ENCODE data around the gene RASAL1.

Gene RASAL1

DNA sequence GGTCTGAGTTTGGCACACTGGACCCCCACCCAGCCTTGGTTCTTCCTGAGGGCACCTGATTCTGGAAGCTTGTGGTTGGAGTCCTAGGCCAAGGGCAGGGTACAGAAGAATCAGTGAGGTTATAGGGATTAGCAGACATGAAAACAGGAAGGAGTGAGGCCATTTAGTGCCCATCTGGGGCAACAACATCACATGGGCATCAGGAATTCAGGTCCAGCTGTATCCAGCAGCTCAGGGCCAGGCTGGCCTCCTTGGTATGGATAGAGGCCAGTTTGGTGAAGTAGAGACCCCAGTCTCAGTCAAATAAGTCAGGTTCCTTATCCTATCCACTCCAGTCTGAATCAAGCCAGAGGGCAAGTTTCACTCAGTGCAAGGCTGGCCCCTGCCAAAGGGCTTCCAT lies 36.2 kb downstream of the RASAL1 start:
- H3K4me2 ChIP-seq (ENCODE audit: low read length): no peak overlapping the region
- H2BK120ac ChIP-seq (ENCODE audit: insufficient read depth, low read length, poor library complexity): no peak overlapping the region
- H3K36me3 ChIP-seq (ENCODE audit: control insufficient read depth in 1 of 2, insufficient read depth in 2 of 2, low read length in 2 of 2): no peaks in the 10 kb centered on the region
- H3K23ac ChIP-seq (ENCODE audit: low read length): no peak overlapping the region
- no peak overlapping the region for H3K27ac ChIP-seq (ENCODE audit: low read depth, low read length)
- H3K4me1 ChIP-seq (ENCODE audit: control insufficient read depth in 1 of 2, insufficient read depth in 2 of 2, low read length in 2 of 2): peaks cover 3 to 6% of the 10 kb centered on the region in 2 experiments
- H4K12ac ChIP-seq (ENCODE audit: low read depth, low read length): no peak overlapping the region
- H3K9ac ChIP-seq (ENCODE audit: low read length): no peak overlapping the region
- no peaks in the 10 kb centered on the region for H3K79me1 ChIP-seq (ENCODE audit: low read length)
- no peaks in the 10 kb centered on the region for H3K27me3 ChIP-seq (ENCODE audit: insufficient read depth, low read length)
- H2AFZ ChIP-seq (ENCODE audit: insufficient read depth, low read length, poor library complexity): no peak overlapping the region
- no peak overlapping the region for H2AK5ac ChIP-seq (ENCODE audit: low read length)
- H4K8ac ChIP-seq (ENCODE audit: low read depth, low read length): no peak overlapping the region
- H3K18ac ChIP-seq (ENCODE audit: low read length): no peak overlapping the region
- H2BK5ac ChIP-seq (ENCODE audit: low read depth, low read length, poor library complexity): no peak overlapping the region
- H3K79me2 ChIP-seq (ENCODE audit: control insufficient read depth, insufficient read depth, low read length, poor library complexity): no peaks in the 10 kb centered on the region
- no peak overlapping the region for H3K4ac ChIP-seq (ENCODE audit: low read depth, low read length)
- H2BK12ac ChIP-seq (ENCODE audit: low read length): no peak overlapping the region
- peaks cover 7% of the 10 kb centered on the region for H3K9me3 ChIP-seq (ENCODE audit: insufficient read depth, low read depth, low read length)
- no peak overlapping the region for H4K91ac ChIP-seq (ENCODE audit: low read depth, low read length)
- H3K14ac ChIP-seq (ENCODE audit: low read length): no peak overlapping the region
- H3K4me3 ChIP-seq (ENCODE audit: low read depth, low read length): no peak overlapping the region
- DNase-seq: no peak

- Histone ChIP-seq H3K23ac (ENCODE audit: low read length) (no peak overlapping the region), H3K9me3 (ENCODE audit: insufficient read depth, low read depth, low read length) (peaks cover 3% of the 10 kb centered on the region), H2AFZ (ENCODE audit: insufficient read depth, low read length, poor library complexity) (no peak overlapping the region), H3K18ac (ENCODE audit: low read length) (no peak overlapping the region), H3K9ac (ENCODE audit: low read length) (no peak overlapping the region), H3K4ac (ENCODE audit: low read depth, low read length) (no peak overlapping the region), H3K4me1 (ENCODE audit: control insufficient read depth in 1 of 2, insufficient read depth in 2 of 2, low read length in 2 of 2) (no peaks in the 10 kb centered on the region), H3K36me3 (ENCODE audit: control insufficient read depth in 1 of 2, insufficient read depth in 2 of 2, low read length in 2 of 2) (no peaks in the 10 kb centered on the region), H4K8ac (ENCODE audit: low read depth, low read length) (peak overlapping the region; percentile 12), H2BK12ac (ENCODE audit: low read length) (no peak overlapping the region), H3K4me2 (ENCODE audit: low read length) (no peak overlapping the region), H3K14ac (ENCODE audit: low read length) (no peak overlapping the region), H4K12ac (ENCODE audit: low read depth, low read length) (no peak overlapping the region), H3K27ac (ENCODE audit: low read depth, low read length) (no peak overlapping the region), H4K91ac (ENCODE audit: low read depth, low read length) (no peak overlapping the region), H2AK5ac (ENCODE audit: low read length) (no peak overlapping the region), H3K79me1 (ENCODE audit: low read length) (no peaks in the 10 kb centered on the region), H2BK5ac (ENCODE audit: low read depth, low read length, poor library complexity) (no peak overlapping the region), H3K4me3 (ENCODE audit: low read depth, low read length) (no peak overlapping the region), H3K27me3 (ENCODE audit: insufficient read depth, low read length) (no peaks in the 10 kb centered on the region), H2BK120ac (ENCODE audit: insufficient read depth, low read length, poor library complexity) (no peak overlapping the region), H3K79me2 (ENCODE audit: control insufficient read depth, insufficient read depth, low read length, poor library complexity) (no peaks in the 10 kb centered on the region)
- no CpG with 5 or more reads among the region's 15 CpGs for WGBS (ENCODE audit: extremely low coverage, insufficient coverage, insufficient read length)
- DNase-seq: peak; percentile 56 to 72
These were observed 37.0 kb downstream of the RASAL1 start for GRCh38 chr12:113098441-113099028.

DNA sequence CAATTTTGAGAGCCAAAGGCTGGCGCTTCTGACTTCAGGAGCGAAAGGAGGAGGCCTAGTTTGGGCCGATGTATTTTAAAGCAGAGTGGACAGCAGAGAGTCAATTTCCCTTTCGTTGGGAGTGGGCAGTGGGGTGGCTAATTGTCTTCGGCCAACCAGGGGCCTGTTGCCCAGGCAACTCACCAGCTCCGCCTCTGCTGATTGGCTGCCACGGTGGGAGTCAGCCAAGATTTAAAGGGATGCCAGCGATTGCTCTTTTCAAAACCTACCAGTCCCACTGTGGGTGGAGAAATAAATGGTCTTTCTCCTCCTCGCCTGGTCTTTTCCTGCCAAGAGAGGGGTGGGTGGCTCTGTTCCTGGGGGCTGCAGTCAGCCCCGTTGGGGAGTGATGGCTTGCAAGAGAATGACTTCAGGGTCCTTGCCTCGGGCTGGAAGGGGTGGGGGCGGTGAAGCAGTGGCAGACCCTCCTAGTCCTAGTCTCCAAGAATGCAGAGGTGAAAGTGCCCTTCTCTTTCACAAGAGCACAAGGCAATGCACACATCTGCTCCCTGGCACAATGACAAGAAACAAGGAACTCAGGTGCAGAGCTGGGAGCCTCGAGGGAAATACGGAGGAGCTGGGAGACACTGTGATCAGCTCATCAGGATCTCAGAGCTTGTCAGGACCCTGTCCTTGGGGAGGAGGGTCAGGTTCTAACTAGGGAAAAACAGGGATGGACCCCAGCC lies 37.7 kb downstream of the RASAL1 start:
- no peak for DNase-seq

DNA sequence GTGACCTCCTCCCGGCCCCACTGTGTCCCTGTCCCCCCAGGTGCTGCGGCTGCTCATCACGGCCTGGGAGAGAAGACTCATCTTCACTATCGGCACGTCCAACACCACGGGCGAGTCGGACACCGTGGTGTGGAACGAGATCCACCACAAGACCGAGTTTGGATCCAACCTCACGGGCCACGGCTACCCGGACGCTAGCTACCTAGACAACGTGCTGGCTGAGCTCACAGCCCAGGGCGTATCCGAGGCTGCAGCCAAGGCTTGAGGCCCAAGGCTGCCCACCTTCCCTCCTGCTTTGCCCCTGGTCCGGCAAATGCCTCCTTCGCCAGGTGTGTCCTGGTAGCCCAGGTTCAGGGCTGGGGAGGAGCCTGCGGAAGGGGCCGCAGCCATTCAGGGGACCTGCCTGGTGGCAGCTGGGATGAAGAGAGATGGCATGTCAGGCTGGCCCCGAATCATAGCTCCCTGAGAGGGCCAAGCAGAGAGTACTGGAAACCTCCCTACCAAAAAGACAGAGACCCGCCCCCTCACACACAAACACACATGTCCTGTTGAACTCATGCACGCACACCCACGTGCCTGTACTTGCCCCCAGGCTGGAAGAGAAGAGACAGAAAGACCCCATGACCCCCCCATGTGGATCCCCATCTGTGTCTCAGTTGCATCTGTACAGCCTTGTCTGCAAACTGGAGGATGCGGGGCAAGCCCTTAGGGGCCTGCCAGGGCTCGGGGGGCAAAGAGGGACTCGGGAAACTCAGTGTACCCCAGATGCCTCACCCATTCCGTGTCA lies 38.7 kb downstream of the RASAL1 start:
- Histone ChIP-seq H2BK5ac (ENCODE audit: low read depth, low read length, poor library complexity) (no peak overlapping the region), H4K91ac (ENCODE audit: low read depth, low read length) (no peak overlapping the region), H3K4me3 (ENCODE audit: low read depth, low read length) (no peak overlapping the region), H3K27me3 (ENCODE audit: insufficient read depth, low read length) (no peaks in the 10 kb centered on the region), H2AFZ (ENCODE audit: insufficient read depth, low read length, poor library complexity) (no peak overlapping the region), H3K23ac (ENCODE audit: low read length) (no peak overlapping the region), H3K79me1 (ENCODE audit: low read length) (no peaks in the 10 kb centered on the region), H2AK5ac (ENCODE audit: low read length) (no peak overlapping the region), H3K9ac (ENCODE audit: low read length) (no peak overlapping the region), H3K4ac (ENCODE audit: low read depth, low read length) (no peak overlapping the region), H4K8ac (ENCODE audit: low read depth, low read length) (no peak overlapping the region), H4K12ac (ENCODE audit: low read depth, low read length) (no peak overlapping the region), H3K36me3 (ENCODE audit: control insufficient read depth in 1 of 2, insufficient read depth in 2 of 2, low read length in 2 of 2) (no peaks in the 10 kb centered on the region), H2BK120ac (ENCODE audit: insufficient read depth, low read length, poor library complexity) (no peak overlapping the region), H3K4me2 (ENCODE audit: low read length) (no peak overlapping the region), H2BK12ac (ENCODE audit: low read length) (no peak overlapping the region), H3K9me3 (ENCODE audit: insufficient read depth, low read depth, low read length) (peaks cover 3% of the 10 kb centered on the region), H3K18ac (ENCODE audit: low read length) (no peak overlapping the region), H3K27ac (ENCODE audit: low read depth, low read length) (no peak overlapping the region), H3K14ac (ENCODE audit: low read length) (no peak overlapping the region), H3K4me1 (ENCODE audit: control insufficient read depth in 1 of 2, insufficient read depth in 2 of 2, low read length in 2 of 2) (no peaks in the 10 kb centered on the region), H3K79me2 (ENCODE audit: control insufficient read depth, insufficient read depth, low read length, poor library complexity) (no peaks in the 10 kb centered on the region)
- no peak for DNase-seq
- WGBS (ENCODE audit: extremely low coverage, insufficient coverage, insufficient read length): no CpG with 5 or more reads among the region's 30 CpGs

More for the DNA sequence above, 37.7 kb downstream of the RASAL1 start:
- Histone ChIP-seq H3K4ac (ENCODE audit: low read depth, low read length) (no peak overlapping the region), H3K79me2 (ENCODE audit: control insufficient read depth, insufficient read depth, low read length, poor library complexity) (no peaks in the 10 kb centered on the region), H4K91ac (ENCODE audit: low read depth, low read length) (no peak overlapping the region), H3K9ac (ENCODE audit: low read length) (no peak overlapping the region), H4K8ac (ENCODE audit: low read depth, low read length) (no peak overlapping the region), H3K4me1 (ENCODE audit: control insufficient read depth in 1 of 2, insufficient read depth in 2 of 2, low read length in 2 of 2) (no peaks in the 10 kb centered on the region), H3K9me3 (ENCODE audit: insufficient read depth, low read depth, low read length) (peaks cover 3% of the 10 kb centered on the region), H3K27me3 (ENCODE audit: insufficient read depth, low read length) (no peaks in the 10 kb centered on the region), H3K23ac (ENCODE audit: low read length) (no peak overlapping the region), H2BK120ac (ENCODE audit: insufficient read depth, low read length, poor library complexity) (no peak overlapping the region), H3K14ac (ENCODE audit: low read length) (no peak overlapping the region), H2BK5ac (ENCODE audit: low read depth, low read length, poor library complexity) (no peak overlapping the region), H3K36me3 (ENCODE audit: control insufficient read depth in 1 of 2, insufficient read depth in 2 of 2, low read length in 2 of 2) (no peaks in the 10 kb centered on the region), H3K4me3 (ENCODE audit: low read depth, low read length) (no peak overlapping the region), H3K79me1 (ENCODE audit: low read length) (no peaks in the 10 kb centered on the region), H2AK5ac (ENCODE audit: low read length) (no peak overlapping the region), H3K4me2 (ENCODE audit: low read length) (no peak overlapping the region), H3K18ac (ENCODE audit: low read length) (no peak overlapping the region), H2BK12ac (ENCODE audit: low read length) (no peak overlapping the region), H4K12ac (ENCODE audit: low read depth, low read length) (no peak overlapping the region), H2AFZ (ENCODE audit: insufficient read depth, low read length, poor library complexity) (no peak overlapping the region), H3K27ac (ENCODE audit: low read depth, low read length) (no peak overlapping the region)
- no CpG with 5 or more reads among the region's 14 CpGs for WGBS (ENCODE audit: extremely low coverage, insufficient coverage, insufficient read length)
